Measurements from ENCODE around the gene FMOD.

Gene FMOD

GRCh38 chr1:203368624-203369451 is 17.9 kb upstream of the FMOD start:
- peaks cover 36% of the 10 kb centered on the region for H3K27me3 Mint-ChIP-seq
- no peaks in the 10 kb centered on the region for H3K4me1 Mint-ChIP-seq
- no peaks in the 10 kb centered on the region for H3K9me3 Mint-ChIP-seq
- no peak for DNase-seq
- no peaks in the 10 kb centered on the region for H3K36me3 Mint-ChIP-seq
- H3K4me3 Mint-ChIP-seq: no peak overlapping the region
- no peak overlapping the region for H3K27ac Mint-ChIP-seq
- CTCF ChIA-PET: no interaction called here

GRCh38 chr1:203367057-203367456 is 16.1 kb upstream of the FMOD start:
- H3K4me3 Mint-ChIP-seq: no peak overlapping the region
- no peak for DNase-seq
- H3K9me3 Mint-ChIP-seq: no peaks in the 10 kb centered on the region
- no peak overlapping the region for H3K27ac Mint-ChIP-seq
- H3K4me1 Mint-ChIP-seq: no peaks in the 10 kb centered on the region
- H3K27me3 Mint-ChIP-seq: peaks cover 40% of the 10 kb centered on the region
- CTCF ChIA-PET: no interaction called here
- H3K36me3 Mint-ChIP-seq: no peaks in the 10 kb centered on the region

- no peak overlapping the region for H3K4me3 Mint-ChIP-seq
- H3K9me3 Mint-ChIP-seq: no peaks in the 10 kb centered on the region
- no peaks in the 10 kb centered on the region for H3K36me3 Mint-ChIP-seq
- peaks cover 46% of the 10 kb centered on the region for H3K27me3 Mint-ChIP-seq
- CTCF ChIA-PET: no interaction called here
- H3K4me1 Mint-ChIP-seq: no peaks in the 10 kb centered on the region
- no peak for DNase-seq
- no peak overlapping the region for H3K27ac Mint-ChIP-seq
These were observed 15.6 kb upstream of the FMOD start for GRCh38 chr1:203366476-203366875.

GRCh38 chr1:203364806-203365205 is 13.9 kb upstream of the FMOD start:
- H3K36me3 Mint-ChIP-seq: no peaks in the 10 kb centered on the region
- H3K4me1 Mint-ChIP-seq: no peaks in the 10 kb centered on the region
- H3K9me3 Mint-ChIP-seq: no peaks in the 10 kb centered on the region
- CTCF ChIA-PET: interaction anchor here (0.9 kb wide), 1 partner anchor 22 kb away, joined by 3 read pairs; no protein-coding TSS in a partner anchor
- no peak for DNase-seq
- no peak overlapping the region for H3K4me3 Mint-ChIP-seq
- H3K27ac Mint-ChIP-seq: no peak overlapping the region
- peaks cover 60% of the 10 kb centered on the region for H3K27me3 Mint-ChIP-seq

- H3K27ac Mint-ChIP-seq: no peak overlapping the region
- H3K36me3 Mint-ChIP-seq: no peaks in the 10 kb centered on the region
- no peaks in the 10 kb centered on the region for H3K9me3 Mint-ChIP-seq
- DNase-seq: no peak
- CTCF ChIA-PET: interaction anchor here (0.9 kb wide), 1 partner anchor 21 kb away, joined by 3 read pairs; no protein-coding TSS in a partner anchor
- no peaks in the 10 kb centered on the region for H3K4me1 Mint-ChIP-seq
- H3K4me3 Mint-ChIP-seq: no peak overlapping the region
- peaks cover 61% of the 10 kb centered on the region for H3K27me3 Mint-ChIP-seq
These were observed 13.3 kb upstream of the FMOD start for GRCh38 chr1:203364094-203364801.

GRCh38 chr1:203362720-203363025 is 11.8 kb upstream of the FMOD start:
- Mint-ChIP-seq H3K27me3 (peaks cover 75% of the 10 kb centered on the region), H3K9me3 (no peaks in the 10 kb centered on the region), H3K36me3 (no peaks in the 10 kb centered on the region), H3K4me1 (no peaks in the 10 kb centered on the region), H3K27ac (no peak overlapping the region), H3K4me3 (no peak overlapping the region)
- CTCF ChIA-PET: no interaction called here
- DNase-seq: no peak

- H3K27me3 Mint-ChIP-seq: peaks cover 74% of the 10 kb centered on the region
These were observed 11.2 kb upstream of the FMOD start for GRCh38 chr1:203361945-203362719.

GRCh38 chr1:203360547-203361185 is 9.7 kb upstream of the FMOD start:
- Mint-ChIP-seq H3K27ac (no peak overlapping the region), H3K27me3 (peaks cover 67% of the 10 kb centered on the region), H3K4me1 (no peaks in the 10 kb centered on the region), H3K36me3 (no peaks in the 10 kb centered on the region), H3K4me3 (no peak overlapping the region), H3K9me3 (no peaks in the 10 kb centered on the region)
- CTCF ChIA-PET: interaction anchor here (1.6 to 1.7 kb wide), 2 partner anchors 20 to 93 kb away, joined by 3 to 8 read pairs; no protein-coding TSS in a partner anchor
- no peak for DNase-seq

More at GRCh38 chr1:203361945-203362719, 11.2 kb upstream of the FMOD start:
- DNase-seq: no peak
- no peaks in the 10 kb centered on the region for H3K9me3 Mint-ChIP-seq
- H3K4me1 Mint-ChIP-seq: no peaks in the 10 kb centered on the region
- no peak overlapping the region for H3K27ac Mint-ChIP-seq
- CTCF ChIA-PET: interaction anchor here (1.7 kb wide), 1 partner anchor 21 kb away, joined by 8 read pairs; no protein-coding TSS in a partner anchor
- H3K4me3 Mint-ChIP-seq: no peak overlapping the region
- no peaks in the 10 kb centered on the region for H3K36me3 Mint-ChIP-seq

- Mint-ChIP-seq H3K27me3 (peaks cover 67% of the 10 kb centered on the region), H3K36me3 (no peaks in the 10 kb centered on the region), H3K27ac (no peak overlapping the region), H3K4me1 (no peaks in the 10 kb centered on the region), H3K4me3 (no peak overlapping the region), H3K9me3 (no peaks in the 10 kb centered on the region)
- no peak for DNase-seq
- CTCF ChIA-PET: interaction anchor here (0.6 to 2.2 kb wide), 3 partner anchors 17 to 1014 kb away, joined by 3 to 6 read pairs (median 4); no protein-coding TSS in a partner anchor
These were observed 8.2 kb upstream of the FMOD start for GRCh38 chr1:203359010-203359571.

GRCh38 chr1:203354246-203354645 is 3.3 kb upstream of the FMOD start:
- no peaks in the 10 kb centered on the region for H3K9me3 Mint-ChIP-seq
- CTCF ChIA-PET: interaction anchor here (3.4 to 4.7 kb wide), 2 partner anchors 12 to 87 kb away, joined by 13 to 20 read pairs; no protein-coding TSS in a partner anchor
- H3K4me1 Mint-ChIP-seq: peaks cover 5% of the 10 kb centered on the region
- peaks cover 69% of the 10 kb centered on the region for H3K27me3 Mint-ChIP-seq
- no peak overlapping the region for H3K27ac Mint-ChIP-seq
- no peak overlapping the region for H3K4me3 Mint-ChIP-seq
- no peaks in the 10 kb centered on the region for H3K36me3 Mint-ChIP-seq
- no peak for DNase-seq

- Mint-ChIP-seq H3K4me3 (no peak overlapping the region), H3K36me3 (no peaks in the 10 kb centered on the region), H3K9me3 (no peaks in the 10 kb centered on the region), H3K27ac (no peak overlapping the region), H3K4me1 (peaks cover 5% of the 10 kb centered on the region), H3K27me3 (peaks cover 70% of the 10 kb centered on the region)
- no peak for DNase-seq
- CTCF ChIA-PET: interaction anchor here (0.6 to 4.7 kb wide), 4 partner anchors 12 to 1009 kb away, joined by 3 to 20 read pairs (median 8); no protein-coding TSS in a partner anchor
These were observed 2.6 kb upstream of the FMOD start for GRCh38 chr1:203353486-203353885.

GRCh38 chr1:203349773-203350524 is 973 bp downstream of the FMOD start:
- CTCF ChIA-PET: interaction anchor here (0.8 to 21.9 kb wide), 4 partner anchors 8 to 82 kb away, joined by 3 to 591 read pairs (median 4); no protein-coding TSS in a partner anchor
- H3K4me3 Mint-ChIP-seq: no peak overlapping the region

GRCh38 chr1:203349166-203349565 is 1.8 kb downstream of the FMOD start:
- H3K27me3 Mint-ChIP-seq: peaks cover 79% of the 10 kb centered on the region
- no peak for DNase-seq
- no peaks in the 10 kb centered on the region for H3K9me3 Mint-ChIP-seq
- peaks cover 5% of the 10 kb centered on the region for H3K4me1 Mint-ChIP-seq
- no peak overlapping the region for H3K27ac Mint-ChIP-seq
- H3K4me3 Mint-ChIP-seq: no peak overlapping the region
- H3K36me3 Mint-ChIP-seq: no peaks in the 10 kb centered on the region
- CTCF ChIA-PET: interaction anchor here (0.8 to 21.9 kb wide), 2 partner anchors 9 to 81 kb away, joined by 3 to 591 read pairs; no protein-coding TSS in a partner anchor

More at GRCh38 chr1:203349773-203350524, 973 bp downstream of the FMOD start:
- H3K4me1 Mint-ChIP-seq: peaks cover 5% of the 10 kb centered on the region
- no peak overlapping the region for H3K27ac Mint-ChIP-seq
- H3K27me3 Mint-ChIP-seq: peaks cover 76% of the 10 kb centered on the region
- no peaks in the 10 kb centered on the region for H3K36me3 Mint-ChIP-seq
- no peaks in the 10 kb centered on the region for H3K9me3 Mint-ChIP-seq
- no peak for DNase-seq

All from activated naive CD4-positive, alpha-beta T cell treated with anti-CD3 and anti-CD28 coated beads, Interleukin-2, amount 10 ng/mL, durations not matched to agents 7 days and 5 days (primary cell).